C1 segment of cervical spinal cord (tissue), 14 donors: ENCODE measurements around the gene BUB1.
"Not testable (repeated sequence)": the region's sequence is repeated elsewhere in the genome, so short reads cannot be mapped to it uniquely, and the experiment has no call there.

ENCODE experiments used
- DNase-seq, 14 donors: peaks; one replicate each; lab custom pipeline; 2025; lab: John Stamatoyannopoulos, UW

The BUB1 gene

DNA sequence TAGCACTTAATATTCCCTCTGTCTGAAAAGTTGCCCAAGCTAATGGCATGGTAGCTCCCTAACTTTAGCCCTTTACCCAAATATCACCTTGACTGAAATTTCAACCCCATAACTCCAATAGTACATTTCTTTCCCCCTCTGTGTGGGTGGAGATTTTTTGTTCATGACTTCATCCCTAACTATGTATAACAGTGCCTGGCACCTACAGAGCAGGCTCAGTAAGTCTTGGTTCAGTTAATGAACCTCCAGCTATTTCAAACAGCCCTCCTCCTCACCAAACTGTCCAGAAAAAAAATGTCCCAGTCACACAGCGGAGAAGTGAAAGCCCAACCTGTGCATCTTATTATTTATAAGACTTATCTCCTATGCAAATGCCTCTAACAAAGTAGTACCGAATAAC, 18.6 kb downstream of the BUB1 start:
- no peak for DNase-seq

DNA sequence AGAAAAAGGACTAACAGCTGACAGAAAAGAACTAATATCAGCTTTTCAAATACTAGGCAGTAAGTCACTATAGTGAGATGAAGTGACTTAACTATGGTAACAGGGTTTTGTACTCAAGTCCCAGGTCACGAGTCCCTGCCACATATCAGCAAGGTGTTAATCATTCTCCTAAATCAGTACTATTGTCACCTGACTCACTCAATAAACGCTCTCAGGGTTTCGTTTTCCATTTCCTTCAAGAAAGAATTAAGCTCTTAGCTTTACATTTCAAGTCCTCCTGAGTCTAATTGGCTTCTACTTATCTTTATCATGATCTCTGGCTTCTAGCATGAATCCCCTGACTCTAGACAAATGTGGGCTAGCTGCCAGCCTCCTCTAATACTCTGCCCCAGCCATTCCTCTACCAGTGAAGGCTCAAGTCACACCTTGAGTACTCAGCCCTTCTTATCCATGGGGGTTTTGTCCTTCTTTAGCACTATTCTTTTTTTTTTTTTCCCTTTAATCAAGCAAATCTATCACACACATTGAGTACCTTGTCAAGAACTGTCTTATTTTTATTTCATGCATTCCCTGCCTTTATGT, 20.0 kb downstream of the BUB1 start:
- no peak for DNase-seq

DNA sequence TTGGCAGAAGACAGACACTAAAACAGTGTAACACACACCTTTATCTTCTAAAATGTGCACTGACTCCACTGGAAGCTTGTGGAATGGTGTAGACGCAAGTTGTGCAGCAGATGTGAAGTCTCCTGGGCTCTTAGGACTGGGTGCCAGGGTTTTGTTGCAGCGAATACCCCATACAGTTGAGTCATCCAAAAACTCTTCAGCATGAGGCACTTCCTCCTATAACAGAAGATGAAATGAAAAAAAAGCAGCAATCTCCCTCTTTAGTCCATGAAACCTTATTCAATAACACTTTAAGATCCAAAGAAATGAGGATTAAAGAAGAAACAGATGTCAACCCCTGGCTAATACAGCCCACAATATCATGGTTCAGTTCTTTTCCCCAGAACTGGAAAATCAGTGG, 22.2 kb downstream of the BUB1 start:
- DNase-seq = no peak

DNA sequence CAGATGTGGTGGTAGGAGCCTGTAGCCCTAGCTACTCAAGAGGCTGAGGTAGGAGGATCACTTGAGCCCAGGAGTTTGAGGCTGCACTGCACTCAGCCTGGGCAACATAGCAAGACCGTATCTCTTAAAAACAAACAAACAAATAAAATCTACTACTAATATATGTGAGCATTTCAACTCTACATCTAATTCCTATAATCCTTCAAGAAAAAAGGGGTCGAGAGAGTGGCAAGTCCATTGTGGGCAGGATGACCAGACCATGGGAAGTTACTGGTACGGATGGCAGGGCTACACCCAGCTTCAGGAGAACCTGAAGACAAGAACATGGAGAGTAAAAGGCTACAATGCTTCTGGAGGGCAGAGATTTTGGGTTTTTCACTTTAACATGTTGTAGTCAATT, 24.0 kb downstream of the BUB1 start:
- no peak for DNase-seq

DNA sequence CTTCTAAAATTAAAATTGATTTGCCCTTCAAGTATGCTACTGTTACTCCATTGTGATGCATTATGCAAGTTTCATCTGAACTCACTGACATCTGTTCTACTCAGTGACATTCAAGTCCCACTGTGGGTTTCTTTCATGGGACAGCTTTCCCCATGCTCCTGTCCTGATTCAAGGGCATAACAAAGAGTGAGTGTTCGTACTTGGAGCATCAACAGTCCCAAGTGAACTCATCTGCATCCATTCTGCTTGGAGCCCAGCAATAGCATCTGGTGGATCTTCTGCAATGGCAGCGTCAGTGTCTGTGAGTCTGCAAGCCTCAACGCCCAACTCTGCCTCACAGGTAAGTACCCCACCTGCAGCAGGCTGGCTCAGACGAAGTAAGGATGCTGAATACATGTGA, 27.5 kb downstream of the BUB1 start:
- DNase-seq = peak in 7 of 14 donors; percentile 0 to 19 (median 5)

DNA sequence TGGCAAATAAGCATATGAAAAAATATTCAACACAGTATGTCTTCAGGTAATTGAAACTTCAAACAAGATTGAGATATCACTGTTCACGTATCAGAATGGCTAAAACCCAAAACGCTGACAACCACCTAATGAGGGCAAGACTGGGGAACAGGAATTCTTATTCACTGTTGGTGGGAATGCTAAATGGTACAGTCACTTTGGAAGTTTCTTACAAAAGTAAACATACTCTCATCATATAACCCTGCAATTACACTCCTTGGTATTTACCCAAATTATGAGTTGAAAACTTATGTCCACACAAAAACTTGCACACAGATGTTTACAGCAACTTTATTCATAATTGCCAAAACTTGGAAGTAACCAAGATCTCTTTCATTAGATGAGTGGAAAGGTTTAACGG, 30.1 kb downstream of the BUB1 start:
- no peak for DNase-seq

DNA sequence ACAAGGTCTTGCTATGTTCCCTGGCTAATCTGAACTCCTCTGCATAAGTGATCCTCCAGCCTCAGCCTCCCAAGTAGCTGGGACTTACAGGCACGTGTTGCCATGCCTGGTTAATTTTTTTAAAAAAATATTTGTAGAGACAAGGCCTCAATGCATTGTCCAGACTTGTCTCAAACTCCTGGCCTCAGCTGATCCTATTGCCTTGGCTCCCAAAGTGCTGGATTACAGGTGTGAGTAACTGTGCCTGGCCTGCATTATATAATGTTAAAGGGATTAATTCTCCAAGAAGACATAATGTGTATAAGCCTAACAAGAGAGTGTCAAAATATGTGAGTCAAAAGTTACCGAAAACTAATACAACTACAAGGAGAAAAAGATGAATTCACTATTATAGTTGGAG, 32.2 kb downstream of the BUB1 start:
- DNase-seq = no peak

DNA sequence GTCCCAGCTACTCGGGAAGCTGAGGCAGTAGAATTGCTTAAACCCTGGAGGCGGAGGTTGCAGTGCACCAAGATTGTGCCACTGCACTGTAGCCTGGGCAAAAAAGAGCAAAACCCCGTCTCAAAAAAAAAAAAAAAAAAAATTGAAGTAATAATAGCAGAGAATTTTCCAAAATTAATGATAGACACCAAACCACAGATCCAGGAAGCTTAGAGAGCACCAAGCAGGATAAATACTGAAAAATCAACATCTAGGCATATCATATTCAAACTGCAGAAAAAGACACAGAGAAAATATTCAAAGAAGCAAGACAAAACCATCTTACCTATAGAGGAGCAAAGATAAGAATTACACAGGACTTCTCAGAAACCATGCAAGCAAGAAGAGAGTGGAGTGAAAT, 33.5 kb downstream of the BUB1 start:
- DNase-seq = no peak

DNA sequence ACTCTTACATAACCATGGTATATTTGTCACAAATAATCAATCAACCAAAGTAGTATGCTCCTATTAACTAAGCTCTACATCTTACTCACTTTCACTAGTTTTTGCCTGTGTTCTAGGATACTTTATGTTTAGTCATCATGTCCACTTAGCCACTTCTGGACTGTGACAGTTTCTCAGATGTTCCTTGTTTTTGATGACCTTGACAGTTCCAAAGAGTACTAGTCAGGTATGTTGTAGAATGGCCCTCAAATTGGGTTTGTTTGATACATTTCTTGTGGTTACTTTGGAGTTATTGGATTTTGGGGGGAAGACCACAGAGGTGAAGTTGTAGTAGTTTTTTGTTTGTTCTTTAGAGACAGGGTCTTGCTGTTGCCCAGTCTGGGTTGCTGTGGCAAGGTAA, 35.5 kb downstream of the BUB1 start:
- DNase-seq = no peak

DNA sequence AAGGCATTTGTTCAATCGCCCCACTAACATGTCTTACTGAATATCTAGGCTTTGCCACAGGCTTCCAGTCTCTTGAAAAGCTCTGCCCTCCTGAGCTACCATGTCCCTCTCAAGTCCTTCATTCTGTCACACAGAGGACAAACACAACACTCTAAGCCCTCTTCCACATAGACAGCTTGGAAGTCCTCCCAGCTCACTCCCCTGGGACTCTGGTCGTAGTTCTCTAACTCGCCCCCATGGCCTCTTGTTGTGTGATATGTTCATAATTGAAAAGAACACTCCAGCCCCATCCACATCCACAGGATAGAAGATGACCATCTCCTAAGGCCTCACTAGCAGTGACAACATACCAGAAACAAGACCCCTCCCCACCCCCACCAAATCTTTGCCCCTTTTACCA, 37.9 kb downstream of the BUB1 start:
- DNase-seq = no peak

DNA sequence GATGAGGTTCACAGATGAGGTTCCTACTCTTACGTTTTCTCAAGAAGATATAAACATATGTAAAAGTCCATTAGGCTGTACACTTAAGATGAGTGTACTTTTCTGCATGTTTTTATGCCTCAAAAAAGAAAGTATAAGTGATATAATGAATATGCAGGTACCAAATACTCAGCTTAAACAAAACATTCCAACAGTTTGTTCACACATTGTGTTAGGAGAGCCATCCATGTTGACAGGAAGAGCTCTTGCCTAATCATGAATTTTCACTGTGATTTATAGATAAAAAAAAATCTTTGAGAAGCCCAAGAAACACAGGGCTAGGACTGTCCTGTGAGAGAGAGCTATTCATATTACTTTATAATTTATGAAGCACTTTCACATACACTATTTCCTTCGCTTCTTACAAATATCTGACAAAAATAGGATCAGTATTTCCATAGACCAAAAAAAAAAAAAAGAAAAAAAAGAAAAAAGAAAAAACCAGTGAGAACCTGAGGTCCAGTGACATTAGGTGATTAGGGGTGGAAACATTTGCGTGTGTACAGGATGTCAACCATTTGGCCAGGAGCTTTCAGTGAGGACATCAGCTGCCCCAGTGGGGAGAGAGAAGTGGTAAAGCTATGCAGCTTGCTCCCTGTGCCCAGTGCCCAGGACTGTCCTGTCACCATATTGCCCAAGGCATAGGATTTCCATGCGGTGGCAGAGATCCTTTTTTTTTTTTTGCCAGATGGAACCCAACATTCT, 38.7 kb downstream of the BUB1 start:
- DNase-seq = no peak

DNA sequence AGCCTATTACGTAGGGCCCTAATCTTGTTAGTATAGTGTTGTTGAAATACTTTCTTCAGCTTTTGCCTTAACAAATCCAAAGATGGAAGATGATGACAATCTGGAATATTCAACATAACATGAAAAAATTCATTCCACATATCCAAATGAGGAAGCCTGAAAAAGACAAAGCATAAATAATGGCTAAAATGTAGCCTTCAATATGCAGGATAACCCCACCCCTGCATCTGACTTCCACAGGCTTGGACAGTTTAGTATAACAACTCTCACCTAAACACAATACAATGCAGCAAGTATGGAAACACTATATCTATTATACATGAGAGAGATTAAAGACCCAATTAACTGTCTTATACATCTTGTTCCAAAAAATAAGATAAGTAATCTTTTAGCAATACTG, 39.9 kb downstream of the BUB1 start:
- no peak for DNase-seq

DNA sequence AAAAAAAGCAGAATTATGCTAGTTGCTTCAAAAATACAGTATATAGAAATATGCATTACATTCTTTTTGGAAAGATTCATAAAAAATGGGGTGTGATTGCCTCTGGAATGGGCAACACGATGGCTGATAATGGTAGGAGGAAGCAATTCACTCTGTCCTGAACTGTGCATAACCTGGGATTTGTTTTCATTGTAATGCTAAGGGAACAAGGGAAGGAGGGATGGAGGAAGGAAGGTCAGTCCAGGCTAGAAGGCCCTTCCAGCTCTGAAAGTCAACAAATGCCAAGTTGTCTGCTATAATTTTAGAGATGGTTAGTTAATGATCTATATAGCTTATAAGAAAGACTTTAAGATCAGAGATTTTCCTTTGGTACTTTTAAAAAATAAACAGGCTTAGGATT, 40.8 kb downstream of the BUB1 start:
- DNase-seq = no peak

DNA sequence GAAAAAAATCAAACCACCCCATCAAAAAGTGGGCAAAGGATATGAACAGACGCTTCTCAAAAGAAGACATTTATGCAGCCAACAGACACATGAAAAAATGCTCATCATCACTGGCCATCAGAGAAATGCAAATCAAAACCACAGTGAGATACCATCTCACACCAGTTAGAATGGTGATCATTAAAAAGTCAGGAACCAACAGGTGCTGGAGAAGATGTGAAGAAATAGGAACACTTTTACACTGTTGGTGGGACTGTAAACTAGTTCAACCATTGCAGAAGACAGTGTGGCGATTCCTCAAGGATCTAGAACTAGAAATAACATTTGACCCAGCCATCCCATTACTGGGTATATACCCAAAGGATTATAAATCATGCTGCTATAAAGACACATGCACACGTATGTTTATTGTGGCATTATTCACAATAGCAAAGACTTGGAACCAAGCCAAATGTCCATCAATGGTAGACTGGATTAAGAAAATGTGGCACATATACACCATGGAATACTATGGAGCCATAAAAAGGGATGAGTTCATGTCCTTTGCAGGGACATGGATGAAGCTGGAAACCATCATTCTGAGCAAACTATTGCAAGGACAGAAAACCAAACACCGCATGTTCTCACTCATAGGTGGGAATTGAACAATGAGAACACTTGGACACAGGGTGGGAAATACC, 41.8 kb downstream of the BUB1 start:
- not testable (repeated sequence) for DNase-seq

DNA sequence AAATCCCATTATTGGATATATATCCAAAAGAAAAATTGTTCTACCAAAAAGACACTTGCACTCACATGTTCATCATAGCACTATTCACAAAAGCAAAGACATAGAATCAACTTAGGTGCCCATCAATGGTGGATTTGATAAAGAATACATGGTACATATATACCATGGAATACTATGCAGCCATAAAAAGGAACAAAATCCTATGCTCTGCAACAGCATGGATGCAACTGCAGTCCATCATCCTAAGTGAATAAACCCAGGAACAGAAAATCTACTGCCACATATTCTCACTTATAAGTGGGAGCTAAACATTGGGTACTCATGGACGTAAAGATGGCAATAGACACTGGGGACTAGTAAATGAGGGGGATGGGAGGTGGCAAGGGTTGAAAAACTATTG, 50.5 kb downstream of the BUB1 start:
- not testable (repeated sequence) for DNase-seq

DNA sequence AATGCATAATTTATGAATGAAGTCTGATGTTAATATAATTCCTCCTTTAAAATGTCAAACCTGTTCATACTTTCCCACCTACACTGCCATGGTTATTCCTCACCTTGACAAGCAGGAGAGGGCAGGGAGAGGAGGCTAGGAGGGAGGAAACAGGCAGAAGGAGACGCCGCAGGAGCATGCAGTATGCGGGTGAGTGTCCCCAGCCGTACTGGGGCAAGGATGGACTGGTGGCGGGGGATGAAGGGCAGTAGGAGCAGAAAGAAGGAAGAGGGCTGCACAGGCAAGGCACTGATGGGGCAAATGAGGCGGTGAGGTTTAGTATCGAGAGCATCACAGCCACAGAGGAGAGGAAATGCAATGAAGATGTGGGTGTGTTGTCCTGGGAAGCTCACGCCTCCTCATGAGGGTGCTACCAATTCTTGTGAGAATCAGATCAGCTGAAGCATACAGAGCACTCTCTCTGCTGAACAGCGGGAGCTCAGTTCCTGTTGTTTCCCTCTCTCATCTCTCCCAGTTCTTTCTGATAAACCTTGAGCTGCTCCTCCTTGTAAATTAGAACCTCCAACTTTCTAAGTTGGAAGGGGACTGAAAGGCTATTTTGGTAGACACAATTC, 58.4 kb downstream of the BUB1 start:
- not testable (repeated sequence) for DNase-seq

DNA sequence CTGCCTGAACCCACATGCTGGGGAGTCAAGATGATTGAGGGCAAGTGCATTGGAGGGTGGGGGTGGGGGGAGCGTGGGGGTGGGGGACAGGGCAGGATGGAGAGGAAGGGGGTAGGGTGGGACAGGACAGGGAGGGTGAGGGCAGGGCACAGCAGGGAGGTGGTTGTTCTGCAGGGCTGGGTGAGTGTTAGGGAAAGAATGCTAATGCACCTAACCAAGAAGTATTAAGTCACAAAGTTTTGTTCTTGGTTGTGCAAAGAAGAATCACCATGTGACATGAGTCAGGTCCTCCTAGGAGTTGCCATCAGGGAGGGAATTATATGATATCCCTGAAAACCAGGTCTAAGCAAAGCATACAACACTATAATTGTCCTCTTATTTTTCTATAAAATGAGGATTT, 63.9 kb downstream of the BUB1 start:
- DNase-seq = not testable (repeated sequence)

DNA sequence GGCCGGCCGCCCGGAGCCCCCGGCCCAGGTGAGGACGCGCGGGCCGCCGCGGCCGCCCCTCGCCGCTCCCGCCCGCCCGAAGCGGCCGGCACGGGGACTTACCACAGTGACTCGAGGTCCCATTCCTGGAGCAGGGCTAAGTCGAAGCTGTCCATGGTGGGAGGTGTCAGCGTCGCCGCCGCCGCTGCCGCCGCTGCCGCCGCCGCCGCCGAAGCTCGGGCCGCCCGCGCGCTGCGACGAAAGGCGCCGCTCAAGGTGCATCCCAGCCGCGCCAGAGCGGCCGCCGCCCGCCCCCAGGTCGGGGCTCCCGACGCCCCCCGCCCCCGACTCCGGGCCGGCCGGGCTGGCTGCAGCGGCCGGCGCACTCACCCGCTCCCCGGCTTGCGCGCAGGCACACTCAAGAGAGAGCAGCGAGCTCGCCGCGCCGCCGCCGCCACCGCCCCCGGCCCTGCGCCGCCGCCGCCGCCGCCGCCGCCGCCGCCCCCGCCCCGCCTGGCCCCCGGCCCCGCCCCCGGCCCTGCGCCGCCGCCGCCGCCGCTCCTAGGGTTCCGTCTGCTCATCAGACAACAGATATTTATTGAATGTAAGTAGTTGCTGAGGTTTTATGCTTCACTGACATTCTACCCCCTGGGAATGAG, 67.1 kb downstream of the BUB1 start:
- not testable (repeated sequence) for DNase-seq

DNA sequence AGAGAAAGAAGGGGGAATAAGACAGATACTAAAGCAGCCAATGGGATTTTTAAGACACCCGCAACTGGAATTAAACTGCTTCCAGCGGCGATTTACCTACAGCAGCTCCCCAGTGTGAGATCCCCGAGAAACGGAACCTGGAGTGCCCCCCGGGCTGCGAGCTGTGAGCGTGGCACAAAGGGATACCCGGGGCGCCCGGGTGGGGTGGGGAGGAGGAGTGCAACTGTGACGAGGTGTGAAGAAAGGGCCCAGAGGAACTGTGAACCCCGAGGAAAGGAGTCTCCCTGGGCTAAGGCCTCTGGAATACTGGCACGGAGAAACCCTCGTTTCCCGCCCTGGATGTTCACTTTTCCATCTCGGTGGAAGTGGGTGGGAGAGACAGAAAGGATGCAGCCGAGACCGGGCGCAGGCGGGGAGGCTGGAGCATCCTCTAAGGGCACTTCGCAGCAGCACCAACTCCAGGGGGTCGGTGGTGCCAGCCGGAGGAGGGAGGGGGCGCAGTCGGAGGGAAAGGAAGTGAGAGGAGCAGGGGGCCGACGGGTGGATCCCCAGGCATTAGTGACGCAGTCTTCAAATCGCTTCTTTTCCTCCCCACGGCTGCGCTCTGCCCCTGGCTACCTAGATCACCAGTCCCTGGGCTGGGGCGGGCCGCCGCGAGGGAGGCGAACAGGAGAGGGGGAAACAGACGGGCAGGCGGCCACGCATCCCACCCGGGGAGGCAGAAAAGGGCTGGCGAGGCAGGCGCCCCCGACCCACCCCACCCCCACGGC, 67.8 kb downstream of the BUB1 start:
- DNase-seq = not testable (repeated sequence)

DNA sequence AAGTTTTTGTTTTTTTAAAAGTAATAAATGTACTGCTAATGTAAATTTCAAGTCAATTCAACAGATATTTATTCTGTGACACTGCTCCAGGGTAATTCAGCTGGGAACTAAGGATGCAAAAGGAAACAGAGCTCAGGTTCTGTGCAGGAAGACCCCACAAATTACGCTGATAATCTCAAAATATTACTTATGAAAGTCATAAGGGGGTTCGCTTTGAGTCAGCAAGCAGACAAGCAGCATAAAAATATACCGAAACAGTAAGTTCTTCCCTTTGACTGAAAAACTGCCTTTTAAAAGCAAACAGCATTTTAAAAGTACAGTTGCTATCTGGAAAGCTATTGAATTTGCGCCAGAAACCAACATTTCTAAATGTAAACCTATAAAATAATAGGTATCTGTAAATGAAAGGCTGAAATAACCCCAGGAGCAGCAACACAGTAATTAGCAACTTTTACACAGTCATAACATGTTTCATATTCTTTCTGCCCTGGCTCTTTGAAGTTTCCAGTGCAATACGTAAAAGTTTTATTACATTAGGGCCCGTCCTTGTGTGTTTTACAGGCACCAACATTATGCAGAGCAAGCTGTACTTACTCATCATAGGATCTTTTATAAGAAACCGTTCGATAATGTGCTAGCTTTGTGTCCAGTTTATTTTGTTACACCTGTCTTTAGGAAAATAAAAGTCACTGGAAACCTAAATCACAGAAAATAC, 68.9 kb downstream of the BUB1 start:
- DNase-seq = not testable (repeated sequence)

DNA sequence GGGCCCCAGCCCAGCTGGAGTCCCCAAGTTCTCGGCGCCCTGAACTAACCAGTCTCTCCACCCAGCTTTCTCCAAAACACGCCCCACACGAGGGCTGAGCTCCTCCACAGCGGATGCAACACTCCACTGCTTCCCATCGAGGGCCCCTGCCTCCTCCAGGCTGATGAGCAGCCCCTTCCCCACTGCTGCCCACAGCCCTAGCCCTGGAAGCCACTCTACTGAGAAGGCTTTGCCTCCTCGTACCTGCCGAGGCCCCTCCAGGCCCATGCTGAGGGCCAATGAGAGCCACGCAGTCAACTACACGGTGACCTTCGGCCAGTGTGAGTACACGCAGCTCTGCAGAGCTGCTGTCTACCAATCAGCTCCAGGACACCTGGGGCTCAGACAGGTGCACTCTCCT, 72.8 kb downstream of the BUB1 start:
- DNase-seq = not testable (repeated sequence)
